Liver (tissue), 9 donors: ENCODE results near the gene ETNPPL. TPM values are rescaled to one million over a fixed set of nuclear protein-coding genes. Genes with fewer than 3 reads are reported as not detected.

ENCODE experiments used
- DNase-seq: peaks from one replicate; pipeline ENCODE4 v3.0.0-alpha.2; 2017; ENCODE audit warnings: low spot score
- H3K27ac ChIP-seq, 2 donors: one replicate each; pipeline ENCODE4 v1.7.0; 2013; ENCODE audit warnings: inconsistent platforms in 2 of 2, low read length in 2 of 2, control low read depth in 1 of 2, low read depth in 1 of 2, mild to moderate bottlenecking in 1 of 2
- H3K27me3 ChIP-seq, 4 donors: one replicate each; pipeline versions ENCODE4 v1.6.1 to v1.7.0; 2013; ENCODE audit warnings: low read length in 3 of 4, inconsistent platforms in 1 of 4, mild to moderate bottlenecking in 1 of 4, moderate library complexity in 1 of 4; ENCODE audit not compliant: control insufficient read depth in 4 of 4, insufficient read depth in 4 of 4
- H3K36me3 ChIP-seq, 4 donors: one replicate each; pipeline versions ENCODE4 v1.6.1 to v1.7.0; 2013; ENCODE audit warnings: low read length in 3 of 4, mild to moderate bottlenecking in 3 of 4, low read depth in 1 of 4, moderate library complexity in 1 of 4; ENCODE audit not compliant: control insufficient read depth in 4 of 4, insufficient read depth in 3 of 4
- H3K4me1 ChIP-seq, 4 donors: one replicate each; pipeline versions ENCODE4 v1.6.1 to v1.7.0; 2013; ENCODE audit warnings: low read length in 3 of 4, mild to moderate bottlenecking in 3 of 4, moderate library complexity in 1 of 4; ENCODE audit not compliant: control insufficient read depth in 4 of 4, insufficient read depth in 4 of 4
- H3K4me3 ChIP-seq, 3 donors: one replicate each; pipeline versions ENCODE4 v1.6.1 to v1.7.0; 2013; ENCODE audit warnings: low read length in 3 of 3, control low read depth in 1 of 3, low read depth in 1 of 3, mild to moderate bottlenecking in 1 of 3
- H3K9ac ChIP-seq, 2 donors: one replicate each; pipeline ENCODE4 v1.7.0; 2013; ENCODE audit warnings: low read length in 2 of 2, mild to moderate bottlenecking in 2 of 2, moderate library complexity in 2 of 2, control low read depth in 1 of 2, low read depth in 1 of 2
- H3K9me3 ChIP-seq, 4 donors: one replicate each; pipeline versions ENCODE4 v1.6.1 to v1.7.0; 2013; ENCODE audit warnings: low read length in 3 of 4; ENCODE audit not compliant: control insufficient read depth in 4 of 4
- ATF3 ChIP-seq: IDR thresholded peaks from 2 replicates; pipeline ENCODE4 v1.6.1; 2016; ENCODE audit warnings: antibody characterized with exemption
- CTCF ChIP-seq: fragments of 150-350 bp; IDR thresholded peaks from 2 replicates; pipeline ENCODE4 v1.5.1; 2017; ENCODE audit warnings: improper control_type of control experiment, low read depth, low read length; ENCODE audit not compliant: missing input control
- EGR1 ChIP-seq, 2 donors: IDR thresholded peaks; 2 replicates each; pipeline ENCODE4 v1.6.1; 2016 to 2018; ENCODE audit warnings: antibody characterized with exemption in 2 of 2, low read depth in 2 of 2
- FOXA1 ChIP-seq: IDR thresholded peaks from 2 replicates; pipeline ENCODE4 v1.6.1; 2016; ENCODE audit warnings: antibody characterized with exemption
- FOXA2 ChIP-seq: IDR thresholded peaks from 2 replicates; pipeline ENCODE4 v1.6.1; 2016; ENCODE audit warnings: antibody characterized with exemption
- GABPA ChIP-seq, 2 donors: IDR thresholded peaks in 1 of 2; conservative IDR thresholded peaks in 1 of 2; 2 replicates each; pipeline ENCODE4 v1.6.1; 2016; ENCODE audit warnings: antibody characterized with exemption in 2 of 2, mild to moderate bottlenecking in 1 of 2, moderate library complexity in 1 of 2
- HNF4A ChIP-seq, 2 donors: conservative IDR thresholded peaks; 2 replicates each; pipeline ENCODE4 v1.6.1; 2016; ENCODE audit warnings: antibody characterized with exemption in 2 of 2, mild to moderate bottlenecking in 2 of 2
- HNF4G ChIP-seq: IDR thresholded peaks from 2 replicates; pipeline ENCODE4 v1.6.1; 2016; ENCODE audit warnings: antibody characterized with exemption
- MAX ChIP-seq: IDR thresholded peaks from 2 replicates; pipeline ENCODE4 v1.6.1; 2016; ENCODE audit warnings: antibody characterized with exemption
- RAD21 ChIP-seq, 2 donors: IDR thresholded peaks; 2 replicates each; pipeline ENCODE4 v1.6.1; 2016; ENCODE audit warnings: antibody characterized with exemption in 2 of 2, mild to moderate bottlenecking in 2 of 2
- RXRA ChIP-seq, 2 donors: IDR thresholded peaks; 2 replicates each; pipeline ENCODE4 v1.6.1; 2017 to 2018; ENCODE audit warnings: antibody characterized with exemption in 2 of 2, mild to moderate bottlenecking in 1 of 2
- SP1 ChIP-seq: IDR thresholded peaks from 2 replicates; pipeline ENCODE4 v1.6.1; 2018; ENCODE audit warnings: antibody characterized with exemption, mild to moderate bottlenecking
- YY1 ChIP-seq: IDR thresholded peaks from 2 replicates; pipeline ENCODE4 v1.6.1; 2016; ENCODE audit warnings: antibody characterized with exemption, mild to moderate bottlenecking
- ZBTB33 ChIP-seq: IDR thresholded peaks from 2 replicates; pipeline ENCODE4 v1.6.1; 2016; ENCODE audit warnings: antibody characterized with exemption
- WGBS: extraction: QIAGEN DNeasy Blood & Tissue Kit; methylation state at CpG from one replicate; pipeline ENCODE4 v1.1.7; 2013; 5-methylcytosine and 5-hydroxymethylcytosine counted together
- polyA plus RNA-seq, 2 donors: library from polyadenylated mRNA; stranded (reverse) in 1 of 2; unstranded in 1 of 2; fragments of 200-250 nt in 1 of 2; fragments of >200 nt in 1 of 2; fragmentation: Nextera tagmentation in 1 of 2; extraction: Ambion mirVana in 1 of 2; gene quantifications; one replicate each; pipeline versions ENCODE4 v1.2.1 to v1.2.3, GENCODE V29; 2013 to 2015
- total RNA-seq, 2 donors: library from RNA; depleted of rRNA; stranded (reverse); fragments of >200 nt; gene quantifications; one replicate each; pipeline ENCODE4 v1.2.3, GENCODE V29; 2014
- donor health status: healthy.
- donor health status: healthy.
- donor health status: healthy.
- donor health status: healthy.
- donor health status: healthy.

Gene ETNPPL
- total and polyA plus RNA-seq, 4 donors: 2.5 to 43.3 (median 25.3) TPM

- no peak for TF ChIP-seq ATF3
- TF ChIP-seq CTCF: no peak
- TF ChIP-seq YY1: no peak
- TF ChIP-seq EGR1 (IDR thresholded peaks at IDR 0.05; ENCODE audit: low read depth in 2 of 2): no peak
- TF ChIP-seq ZBTB33: no peak
- no peak for TF ChIP-seq RXRA (IDR thresholded peaks at IDR 0.05)
- H3K4me1 ChIP-seq: peaks cover 0 to 2% (median 0%) of the 10 kb centered on the region in 4 donors
- no peaks in the 10 kb centered on the region for H3K36me3 ChIP-seq
- no peak overlapping the region for H3K4me3 ChIP-seq
- no peak overlapping the region for H3K27ac ChIP-seq
- no peaks in the 10 kb centered on the region for H3K9me3 ChIP-seq
- H3K27me3 ChIP-seq: no peaks in the 10 kb centered on the region
- WGBS: 94% methylated on average over 1 of the region's 1 CpG
- H3K9ac ChIP-seq: no peak overlapping the region
- no peak for DNase-seq
Measured at GRCh38 chr4:108810087-108810486, 47.2 kb upstream of the ETNPPL start.

- no peaks in the 10 kb centered on the region for H3K36me3 ChIP-seq
- DNase-seq: no peak
- 47% methylated on average over 5 of the region's 5 CpGs for WGBS
- TF ChIP-seq GABPA (IDR thresholded peaks at IDR 0.05 in 1 of 2, conservative IDR thresholded peaks at IDR 0.05 in 1 of 2) (no peak), CTCF (no peak), MAX (no peak), RAD21 (IDR thresholded peaks at IDR 0.05) (no peak), HNF4A (conservative IDR thresholded peaks at IDR 0.05) (no peak), FOXA2 (no peak), FOXA1 (no peak), RXRA (IDR thresholded peaks at IDR 0.05) (no peak), HNF4G (no peak), SP1 (no peak), ZBTB33 (no peak)
- peaks cover 0 to 8% (median 4%) of the 10 kb centered on the region in 4 donors for H3K4me1 ChIP-seq
- no peak overlapping the region for H3K4me3 ChIP-seq
- no peak overlapping the region for H3K27ac ChIP-seq
- H3K9me3 ChIP-seq: no peaks in the 10 kb centered on the region
- no peaks in the 10 kb centered on the region for H3K27me3 ChIP-seq
- no peak overlapping the region for H3K9ac ChIP-seq
Measured at GRCh38 chr4:108804648-108805273, 41.9 kb upstream of the ETNPPL start.
